Kidney epithelial cell (primary cell): ENCODE results near the gene NXPE4. TPM values are rescaled to one million over a fixed set of nuclear protein-coding genes. Genes with fewer than 3 reads are reported as not detected.

ENCODE experiments used
- DNase-seq: peaks from one replicate; pipeline ENCODE4 v3.0.0-alpha.2; 2010; ENCODE audit warnings: low read depth
- H3K27me3 ChIP-seq: 2 replicates; pipeline ENCODE4 v1.6.0; 2011; ENCODE audit warnings: low read length; ENCODE audit not compliant: control insufficient read depth, insufficient read depth
- H3K36me3 ChIP-seq: 2 replicates; pipeline ENCODE4 v1.5.1; 2011; ENCODE audit warnings: low read length; ENCODE audit not compliant: control insufficient read depth, insufficient read depth
- H3K4me3 ChIP-seq: 2 replicates; pipeline ENCODE4 v1.5.1; 2011; ENCODE audit warnings: low read depth, mild to moderate bottlenecking, control low read depth, low read length
- CTCF ChIP-seq: IDR thresholded peaks from 2 replicates; pipeline ENCODE4 v1.5.1; 2011; ENCODE audit warnings: mild to moderate bottlenecking, moderate library complexity, low read length, control low read depth, inconsistent platforms; ENCODE audit not compliant: insufficient read depth, poor library complexity, severe bottlenecking
- total RNA-seq: library from RNA; depleted of rRNA; stranded (reverse); fragments of >200 nt; gene quantifications from 2 replicates; pipeline ENCODE4 v1.2.3, GENCODE V29; 2015

Gene NXPE4
- total RNA-seq, 1 donor from 2014 or later: not detected

- no peaks in the 10 kb centered on the region for H3K36me3 ChIP-seq
- TF ChIP-seq CTCF: no peak
- H3K4me3 ChIP-seq: no peak overlapping the region
- H3K27me3 ChIP-seq: no peaks in the 10 kb centered on the region
- DNase-seq: no peak
These were observed 25.8 kb downstream of the NXPE4 start for GRCh38 chr11:114569801-114570200.

GRCh38 chr11:114566276-114566675 lies 29.3 kb downstream of the NXPE4 start:
- Histone ChIP-seq H3K4me3 (no peak overlapping the region), H3K36me3 (no peaks in the 10 kb centered on the region), H3K27me3 (no peaks in the 10 kb centered on the region)
- TF ChIP-seq CTCF: no peak
- DNase-seq: no peak

GRCh38 chr11:114564831-114565230 lies 30.8 kb downstream of the NXPE4 start:
- H3K4me3 ChIP-seq: no peak overlapping the region
- TF ChIP-seq CTCF: no peak
- no peaks in the 10 kb centered on the region for H3K27me3 ChIP-seq
- no peak for DNase-seq
- no peaks in the 10 kb centered on the region for H3K36me3 ChIP-seq

- H3K4me3 ChIP-seq: no peak overlapping the region
- TF ChIP-seq CTCF: no peak
- no peak for DNase-seq
- no peaks in the 10 kb centered on the region for H3K27me3 ChIP-seq
- H3K36me3 ChIP-seq: no peaks in the 10 kb centered on the region
These were observed 32.5 kb downstream of the NXPE4 start for GRCh38 chr11:114563077-114563476.

GRCh38 chr11:114562166-114562916 lies 33.2 kb downstream of the NXPE4 start:
- Histone ChIP-seq H3K36me3 (no peaks in the 10 kb centered on the region), H3K27me3 (no peaks in the 10 kb centered on the region), H3K4me3 (no peak overlapping the region)
- DNase-seq: no peak
- TF ChIP-seq CTCF: no peak
